ENCODE measurements around the gene FOXJ1. TPM values are rescaled to one million over a fixed set of nuclear protein-coding genes. Genes with fewer than 3 reads are reported as not detected.
"Not testable (repeated sequence)": the region's sequence is repeated elsewhere in the genome, so short reads cannot be mapped to it uniquely, and the experiment has no call there.

Gene FOXJ1
- total RNA-seq: under 0.01 TPM

GRCh38 chr17:76141212-76142038 is at the start of gene FOXJ1:
Gene FOXJ1 (minus strand): TSS chr17:76141245. CDS start chr17:76140395, 850 bp downstream.
- Histone ChIP-seq H3K36me3 (ENCODE audit: control insufficient read depth in 3 of 3, insufficient read depth in 3 of 3, low read length in 3 of 3) (peaks cover 7 to 11% (median 7%) of the 10 kb centered on the region in 3 donors), H3K9me3 (ENCODE audit: control insufficient read depth in 3 of 3, low read length in 3 of 3) (no peaks in the 10 kb centered on the region), H3K27ac (ENCODE audit: low read depth, low read length) (no peak within 1 kb of the TSS), H3K4me3 (ENCODE audit: low read length in 3 of 3) (peak within 1 kb of the TSS; percentile 55 to 69 (median 64)), H3K4me1 (ENCODE audit: control insufficient read depth in 3 of 3, insufficient read depth in 3 of 3, low read length in 3 of 3) (peaks cover 16 to 36% (median 33%) of the 10 kb centered on the region in 3 donors), H3K27me3 (ENCODE audit: control insufficient read depth in 3 of 3, insufficient read depth in 3 of 3, low read length in 3 of 3) (peaks cover 39 to 46% (median 46%) of the 10 kb centered on the region in 3 donors), H3K9ac (ENCODE audit: low read depth in 1 of 3, low read length in 3 of 3) (peak within 1 kb of the TSS in 2 of 3 donors; percentile 50 to 54)

DNA sequence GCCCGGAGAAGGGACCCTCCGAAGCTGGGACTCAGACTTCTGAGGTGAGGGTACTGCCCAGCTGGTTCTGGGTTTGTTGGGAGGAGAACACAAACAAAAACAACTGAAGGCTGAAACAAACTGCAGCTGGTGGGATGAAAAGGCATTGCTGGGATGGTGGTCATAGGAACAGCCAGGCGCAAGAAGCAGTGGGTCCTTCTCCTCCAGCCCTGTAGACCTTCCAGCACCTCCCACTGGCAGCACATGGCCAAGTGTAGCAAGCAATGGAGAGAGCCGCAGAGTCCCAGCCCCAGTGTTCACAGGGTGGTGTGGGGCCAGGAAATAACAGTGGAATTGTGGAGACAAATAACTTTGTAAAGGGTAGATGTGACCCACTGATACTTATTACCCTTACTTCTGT is 48.7 kb upstream of the FOXJ1 start:
- Histone ChIP-seq H3K9me3 (ENCODE audit: control insufficient read depth in 3 of 3, low read length in 3 of 3) (no peaks in the 10 kb centered on the region), H3K4me1 (ENCODE audit: control insufficient read depth in 3 of 3, insufficient read depth in 3 of 3, low read length in 3 of 3) (peaks cover 0 to 19% (median 8%) of the 10 kb centered on the region in 3 donors), H3K27ac (ENCODE audit: low read depth, low read length) (no peak overlapping the region), H3K9ac (ENCODE audit: low read depth in 1 of 3, low read length in 3 of 3) (no peak overlapping the region), H3K36me3 (ENCODE audit: control insufficient read depth in 3 of 3, insufficient read depth in 3 of 3, low read length in 3 of 3) (no peaks in the 10 kb centered on the region), H3K4me3 (ENCODE audit: low read length in 3 of 3) (no peak overlapping the region), H3K27me3 (ENCODE audit: control insufficient read depth in 3 of 3, insufficient read depth in 3 of 3, low read length in 3 of 3) (no peaks in the 10 kb centered on the region)

DNA sequence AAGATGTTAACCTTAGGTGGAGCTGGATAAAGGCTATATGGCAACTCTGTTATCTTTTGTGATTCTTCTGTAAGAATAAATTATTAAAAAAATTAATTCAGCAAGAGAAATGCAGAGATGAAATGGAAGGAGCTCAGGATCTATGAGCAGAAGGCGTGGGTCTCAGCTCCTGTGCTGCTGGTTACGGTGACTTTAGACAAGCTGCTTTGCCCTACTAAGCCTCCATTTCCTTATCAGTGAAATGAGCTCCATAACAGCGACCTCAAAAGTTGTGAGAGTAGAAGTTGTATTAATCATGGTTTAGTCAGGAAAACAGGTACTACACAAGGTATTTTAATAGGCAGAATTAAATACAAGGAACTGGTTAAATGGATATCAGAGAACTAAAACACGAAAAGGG is 48.2 kb upstream of the FOXJ1 start:
- Histone ChIP-seq H3K27ac (ENCODE audit: low read depth, low read length) (no peak overlapping the region), H3K27me3 (ENCODE audit: control insufficient read depth in 3 of 3, insufficient read depth in 3 of 3, low read length in 3 of 3) (no peaks in the 10 kb centered on the region), H3K36me3 (ENCODE audit: control insufficient read depth in 3 of 3, insufficient read depth in 3 of 3, low read length in 3 of 3) (no peaks in the 10 kb centered on the region), H3K4me1 (ENCODE audit: control insufficient read depth in 3 of 3, insufficient read depth in 3 of 3, low read length in 3 of 3) (peaks cover 3 to 19% (median 10%) of the 10 kb centered on the region in 3 donors), H3K4me3 (ENCODE audit: low read length in 3 of 3) (no peak overlapping the region), H3K9ac (ENCODE audit: low read depth in 1 of 3, low read length in 3 of 3) (no peak overlapping the region), H3K9me3 (ENCODE audit: control insufficient read depth in 3 of 3, low read length in 3 of 3) (no peaks in the 10 kb centered on the region)

DNA sequence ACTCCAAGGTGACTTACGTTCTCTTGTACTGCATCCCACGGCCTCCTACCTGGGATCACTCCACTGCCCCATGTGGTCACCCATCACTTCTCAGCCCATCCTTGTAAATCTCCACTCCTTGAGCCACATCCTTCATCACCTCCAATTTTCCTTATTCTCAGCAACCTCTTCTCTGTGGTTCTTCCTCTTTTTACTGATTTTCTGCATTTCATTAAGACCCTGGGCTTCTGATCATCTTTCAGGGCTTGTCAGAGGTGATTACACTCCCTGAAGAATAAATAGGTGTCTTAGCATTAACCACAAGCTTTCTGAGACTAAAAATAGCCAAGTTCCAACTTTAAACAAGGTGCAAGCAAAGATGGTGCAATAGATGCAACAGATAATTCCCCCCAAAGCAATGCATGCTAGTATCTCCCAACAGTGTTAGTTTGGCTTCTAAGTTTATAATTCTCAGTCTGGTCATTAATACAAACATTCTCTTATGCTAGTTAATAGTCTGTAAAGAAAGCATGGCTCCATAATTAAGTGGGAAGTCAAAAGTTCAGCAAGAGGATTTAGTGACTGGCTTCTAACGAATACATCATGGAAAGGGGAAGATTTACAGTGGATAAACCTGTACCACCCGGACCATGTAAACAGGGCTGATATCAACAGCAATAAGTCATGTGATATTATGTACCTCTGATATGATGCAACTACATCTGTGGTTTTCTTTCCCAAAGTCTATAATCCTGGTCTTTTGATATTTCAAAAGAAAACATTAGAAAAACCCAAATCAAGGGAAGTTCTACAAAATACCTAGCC is 47.4 kb upstream of the FOXJ1 start:
- no peaks in the 10 kb centered on the region for H3K9me3 ChIP-seq (ENCODE audit: control insufficient read depth in 3 of 3, low read length in 3 of 3)
- peaks cover 3 to 19% (median 10%) of the 10 kb centered on the region in 3 donors for H3K4me1 ChIP-seq (ENCODE audit: control insufficient read depth in 3 of 3, insufficient read depth in 3 of 3, low read length in 3 of 3)
- no peaks in the 10 kb centered on the region for H3K27me3 ChIP-seq (ENCODE audit: control insufficient read depth in 3 of 3, insufficient read depth in 3 of 3, low read length in 3 of 3)
- H3K9ac ChIP-seq (ENCODE audit: low read depth in 1 of 3, low read length in 3 of 3): peak overlapping the region in 1 of 3 donors; percentile 10
- no peak overlapping the region for H3K4me3 ChIP-seq (ENCODE audit: low read length in 3 of 3)
- H3K27ac ChIP-seq (ENCODE audit: low read depth, low read length): no peak overlapping the region
- H3K36me3 ChIP-seq (ENCODE audit: control insufficient read depth in 3 of 3, insufficient read depth in 3 of 3, low read length in 3 of 3): no peaks in the 10 kb centered on the region

GRCh38 chr17:76186774-76187173 is 45.7 kb upstream of the FOXJ1 start:
- H3K4me3 ChIP-seq (ENCODE audit: low read length in 3 of 3); H3K36me3 ChIP-seq (ENCODE audit: control insufficient read depth in 3 of 3, insufficient read depth in 3 of 3, low read length in 3 of 3); H3K27ac ChIP-seq (ENCODE audit: low read depth, low read length); H3K27me3 ChIP-seq (ENCODE audit: control insufficient read depth in 3 of 3, insufficient read depth in 3 of 3, low read length in 3 of 3); H3K9ac ChIP-seq (ENCODE audit: low read depth in 1 of 3, low read length in 3 of 3); H3K9me3 ChIP-seq (ENCODE audit: control insufficient read depth in 3 of 3, low read length in 3 of 3): not testable (repeated sequence)
- peaks cover 3 to 25% (median 16%) of the 10 kb centered on the region in 3 donors for H3K4me1 ChIP-seq (ENCODE audit: control insufficient read depth in 3 of 3, insufficient read depth in 3 of 3, low read length in 3 of 3)

GRCh38 chr17:76184290-76184689 is 43.2 kb upstream of the FOXJ1 start:
- Histone ChIP-seq H3K36me3 (ENCODE audit: control insufficient read depth in 3 of 3, insufficient read depth in 3 of 3, low read length in 3 of 3) (no peaks in the 10 kb centered on the region), H3K4me3 (ENCODE audit: low read length in 3 of 3) (no peak overlapping the region), H3K27ac (ENCODE audit: low read depth, low read length) (no peak overlapping the region), H3K4me1 (ENCODE audit: control insufficient read depth in 3 of 3, insufficient read depth in 3 of 3, low read length in 3 of 3) (peaks cover 3 to 25% (median 16%) of the 10 kb centered on the region in 3 donors), H3K9ac (ENCODE audit: low read depth in 1 of 3, low read length in 3 of 3) (no peak overlapping the region), H3K27me3 (ENCODE audit: control insufficient read depth in 3 of 3, insufficient read depth in 3 of 3, low read length in 3 of 3) (no peaks in the 10 kb centered on the region), H3K9me3 (ENCODE audit: control insufficient read depth in 3 of 3, low read length in 3 of 3) (no peaks in the 10 kb centered on the region)

DNA sequence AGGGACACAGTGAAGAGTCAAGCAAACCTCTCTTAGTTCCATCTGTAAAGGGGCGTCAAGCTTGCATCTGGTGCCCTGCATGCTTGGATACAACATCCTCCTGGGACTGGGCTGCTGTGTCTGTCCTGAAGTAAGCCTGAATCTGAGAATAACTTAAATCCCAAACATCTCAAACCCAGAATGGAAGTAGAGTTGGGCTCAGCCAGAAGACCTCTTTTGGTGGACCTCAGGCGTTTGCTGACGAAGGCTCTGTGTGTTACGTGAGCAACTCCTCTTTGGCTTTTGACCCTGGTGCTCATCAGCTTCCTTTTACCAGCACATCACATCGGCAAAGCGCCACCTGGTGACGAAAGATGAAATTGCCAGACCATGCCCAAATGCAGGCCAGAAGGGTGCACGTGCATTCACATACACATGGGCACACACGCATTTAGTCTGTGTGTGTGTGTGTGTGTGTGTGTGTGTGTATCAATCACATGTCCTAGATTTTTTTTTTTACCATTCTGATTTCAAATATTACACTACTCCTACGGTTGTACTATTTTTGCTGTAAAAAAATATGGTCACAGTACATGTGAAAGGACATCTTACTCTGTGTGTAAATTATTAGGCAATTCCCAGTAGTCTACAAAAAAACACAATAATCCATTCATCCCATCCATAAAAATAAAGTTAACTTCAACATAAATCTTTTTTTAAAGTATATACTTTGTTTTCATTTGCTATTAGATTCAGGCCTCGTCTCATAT is 41.1 kb upstream of the FOXJ1 start:
- Histone ChIP-seq H3K27me3 (ENCODE audit: control insufficient read depth in 3 of 3, insufficient read depth in 3 of 3, low read length in 3 of 3) (no peaks in the 10 kb centered on the region), H3K36me3 (ENCODE audit: control insufficient read depth in 3 of 3, insufficient read depth in 3 of 3, low read length in 3 of 3) (no peaks in the 10 kb centered on the region), H3K4me1 (ENCODE audit: control insufficient read depth in 3 of 3, insufficient read depth in 3 of 3, low read length in 3 of 3) (peaks cover 3 to 22% (median 13%) of the 10 kb centered on the region in 3 donors), H3K27ac (ENCODE audit: low read depth, low read length) (no peak overlapping the region), H3K9ac (ENCODE audit: low read depth in 1 of 3, low read length in 3 of 3) (no peak overlapping the region), H3K9me3 (ENCODE audit: control insufficient read depth in 3 of 3, low read length in 3 of 3) (no peaks in the 10 kb centered on the region), H3K4me3 (ENCODE audit: low read length in 3 of 3) (no peak overlapping the region)

DNA sequence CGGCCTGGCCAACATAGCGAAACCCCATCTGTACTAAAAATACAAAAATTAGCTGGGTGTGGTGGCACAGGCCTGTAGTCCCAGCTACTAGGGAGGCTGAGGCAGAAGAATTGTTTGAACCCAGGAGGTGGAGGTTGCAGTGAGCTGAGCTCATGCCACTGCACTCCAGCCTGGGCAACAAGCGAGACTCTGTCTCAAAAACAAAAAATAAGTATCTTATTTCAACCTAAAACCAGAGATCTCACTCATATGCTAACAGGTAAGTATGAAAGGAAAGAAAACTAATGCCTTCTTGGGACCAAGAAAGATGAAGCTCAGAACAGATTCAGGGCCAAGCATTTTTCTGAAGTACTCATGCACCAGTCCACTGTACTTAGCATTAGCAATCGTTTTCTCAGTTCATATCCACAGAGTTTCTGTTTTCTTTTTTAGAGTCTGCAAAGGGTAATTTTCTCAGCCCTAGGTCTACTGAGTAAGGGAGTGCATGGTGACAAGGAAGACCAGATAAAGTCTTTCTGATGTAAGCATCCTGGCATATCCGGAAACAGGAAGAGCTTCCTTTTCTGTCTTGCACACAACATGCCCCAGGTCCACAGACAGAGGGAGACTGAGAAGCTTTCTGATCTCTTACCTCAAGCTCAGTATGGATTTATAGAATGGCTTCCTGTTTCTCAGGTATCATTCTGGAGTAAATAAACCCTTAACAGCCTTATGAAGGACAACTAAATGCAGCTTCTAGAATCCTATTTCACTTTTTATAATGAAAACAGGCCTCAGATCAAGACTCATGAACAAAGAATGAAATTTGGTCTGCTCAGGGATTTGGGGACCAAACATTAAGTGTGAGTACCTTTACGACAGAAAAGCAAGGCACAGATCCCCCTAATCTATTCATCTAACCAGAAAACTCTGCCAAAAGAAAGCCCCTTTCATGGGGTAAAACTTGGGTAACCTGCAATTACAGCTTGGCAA is 38.7 kb upstream of the FOXJ1 start:
- Histone ChIP-seq H3K27ac (ENCODE audit: low read depth, low read length) (no peak overlapping the region), H3K9me3 (ENCODE audit: control insufficient read depth in 3 of 3, low read length in 3 of 3) (no peaks in the 10 kb centered on the region)

DNA sequence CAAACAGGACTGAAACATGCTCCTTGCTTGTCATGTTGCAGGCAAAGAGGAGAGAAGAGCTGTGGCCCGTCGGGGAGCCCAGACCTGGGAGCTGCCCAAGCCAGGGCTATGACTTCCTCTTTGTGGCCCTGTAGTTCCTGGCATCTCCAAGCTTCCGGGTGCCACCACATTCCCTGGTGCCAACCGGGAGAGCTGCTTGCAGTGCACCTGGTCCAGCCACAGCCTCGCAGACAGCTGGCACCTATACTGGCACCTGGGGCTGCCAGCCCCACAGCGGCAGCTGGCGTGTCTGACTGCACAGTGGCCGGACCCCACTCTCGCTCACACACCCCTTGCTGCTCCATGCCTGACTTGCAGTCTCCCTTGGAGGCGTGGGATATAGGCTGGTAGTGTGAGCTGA is 37.1 kb upstream of the FOXJ1 start:
- H3K9me3 ChIP-seq (ENCODE audit: control insufficient read depth in 3 of 3, low read length in 3 of 3): no peaks in the 10 kb centered on the region
- no peaks in the 10 kb centered on the region for H3K27me3 ChIP-seq (ENCODE audit: control insufficient read depth in 3 of 3, insufficient read depth in 3 of 3, low read length in 3 of 3)
- no peak overlapping the region for H3K9ac ChIP-seq (ENCODE audit: low read depth in 1 of 3, low read length in 3 of 3)
- H3K27ac ChIP-seq (ENCODE audit: low read depth, low read length): no peak overlapping the region
- H3K36me3 ChIP-seq (ENCODE audit: control insufficient read depth in 3 of 3, insufficient read depth in 3 of 3, low read length in 3 of 3): no peaks in the 10 kb centered on the region
- peaks cover 0 to 22% (median 10%) of the 10 kb centered on the region in 3 donors for H3K4me1 ChIP-seq (ENCODE audit: control insufficient read depth in 3 of 3, insufficient read depth in 3 of 3, low read length in 3 of 3)
- no peak overlapping the region for H3K4me3 ChIP-seq (ENCODE audit: low read length in 3 of 3)

More for the DNA sequence above, 38.7 kb upstream of the FOXJ1 start:
- Histone ChIP-seq H3K27me3 (ENCODE audit: control insufficient read depth in 3 of 3, insufficient read depth in 3 of 3, low read length in 3 of 3) (no peaks in the 10 kb centered on the region), H3K4me1 (ENCODE audit: control insufficient read depth in 3 of 3, insufficient read depth in 3 of 3, low read length in 3 of 3) (peaks cover 3 to 22% (median 13%) of the 10 kb centered on the region in 3 donors), H3K9ac (ENCODE audit: low read depth in 1 of 3, low read length in 3 of 3) (no peak overlapping the region), H3K4me3 (ENCODE audit: low read length in 3 of 3) (no peak overlapping the region), H3K36me3 (ENCODE audit: control insufficient read depth in 3 of 3, insufficient read depth in 3 of 3, low read length in 3 of 3) (no peaks in the 10 kb centered on the region)
